AG09309 (cell line): Measurements from ENCODE around the gene NT5M.

Experiments
- DNase-seq: peaks from one replicate; pipeline ENCODE4 v3.0.0-alpha.2; 2010; ENCODE audit warnings: low read depth
- H3K4me3 ChIP-seq: 2 replicates; pipeline ENCODE4 v1.5.1; 2011; ENCODE audit warnings: mild to moderate bottlenecking, low read depth, low read length, moderate library complexity; ENCODE audit not compliant: control insufficient read depth
- CTCF ChIP-seq: IDR thresholded peaks from 2 replicates; pipeline ENCODE4 v1.5.1; 2011; ENCODE audit warnings: mild to moderate bottlenecking, low read depth, low read length, inconsistent platforms; ENCODE audit not compliant: insufficient read depth, control insufficient read depth; ENCODE audit errors: missing control alignments

The NT5M gene

GRCh38 chr17:17394494-17394893, 91.3 kb downstream of the NT5M start:
- no peak for DNase-seq
- H3K4me3 ChIP-seq: no peak overlapping the region
- TF ChIP-seq CTCF: no peak

- H3K4me3 ChIP-seq: no peak overlapping the region
- DNase-seq: no peak
- no peak for TF ChIP-seq CTCF
These were observed 92.2 kb downstream of the NT5M start for GRCh38 chr17:17395246-17395802.

GRCh38 chr17:17395885-17396284, 92.7 kb downstream of the NT5M start:
- no peak overlapping the region for H3K4me3 ChIP-seq
- DNase-seq: no peak
- TF ChIP-seq CTCF: no peak
